A549 (cell line): ENCODE results near the gene P3H1. TPM values are rescaled to one million over a fixed set of nuclear protein-coding genes. Genes with fewer than 3 reads are reported as not detected.

Source experiments
- ATAC-seq, 2 experiments: fragments of 200-7000 bp in 1 of 2; fragments of >200 bp in 1 of 2; cut with Nextera tagmentation in 1 of 2; cut with Tn5 transposase in 1 of 2; 3 replicates each; pipeline versions ENCODE4 v1.8.0 to v1.9.1; 2018 to 2020; ENCODE audit warnings: mild to moderate bottlenecking in 1 of 2, moderate library complexity in 1 of 2
- CTCF ChIA-PET: fragments of 300-600 bp; sonication (Branson Sonifier 250); formaldehyde crosslinking; extraction: SDS; loops from one replicate; lab custom pipeline; 2021; ENCODE audit warnings: antibody characterized with exemption, inconsistent platforms; lab: Yijun Ruan, JAX
- POLR2A ChIA-PET: fragments of 350-600 bp; formaldehyde crosslinking; extraction: SDS; loops from one replicate; lab custom pipeline; 2021; ENCODE audit warnings: antibody characterized with exemption, inconsistent platforms; lab: Yijun Ruan, JAX
- DNase-seq, 2 experiments: peaks; one replicate each; pipeline versions ENCODE4 v3.0.0 to v3.0.0-alpha.2; 2011 to 2016; ENCODE audit warnings: low read depth in 1 of 2, low spot score in 1 of 2
- FAIRE-seq: peaks from 2 replicates; lab custom pipeline; 2011; peaks lifted over from hg19 to GRCh38; lab: Jason Lieb, UNC
- H3K27ac ChIP-seq, 2 experiments: fragments of >200 bp; sonication (Bioruptor Twin); formaldehyde crosslinking; 3 replicates each; pipeline ENCODE4 v1.5.1; 2016 to 2017
- H3K4me1 ChIP-seq: fragments of >200 bp; sonication (Bioruptor Twin); formaldehyde crosslinking; 3 replicates; pipeline ENCODE4 v1.6.1; 2016
- H3K4me2 ChIP-seq: fragments of >200 bp; sonication (Bioruptor Twin); formaldehyde crosslinking; 3 replicates; pipeline ENCODE4 v1.6.1; 2016
- H3K4me3 ChIP-seq: fragments of >200 bp; sonication (Bioruptor Twin); formaldehyde crosslinking; 3 replicates; pipeline ENCODE4 v1.5.1; 2016
- H3K9me3 ChIP-seq: fragments of >200 bp; sonication (Bioruptor Twin); formaldehyde crosslinking; 3 replicates; pipeline ENCODE4 v1.6.1; 2016
- CBX8 ChIP-seq: fragments of 200-600 bp; sonication (generic); IDR thresholded peaks from 2 replicates; pipeline ENCODE4 v1.6.1; 2016
- EHF ChIP-seq: fragments of 250-450 bp; sonication (Bioruptor Pico); IDR thresholded peaks from 2 replicates; pipeline ENCODE4 v1.5.0; 2020; ENCODE audit warnings: mild to moderate bottlenecking
- EHMT2 ChIP-seq: fragments of 200-600 bp; sonication (generic); IDR thresholded peaks from 2 replicates; pipeline ENCODE4 v1.6.1; 2016; ENCODE audit warnings: antibody characterized with exemption, low read depth, mild to moderate bottlenecking, moderate library complexity
- FOSL2 ChIP-seq, 2 experiments: fragments of 450-650 bp in 1 of 2; fragments of >200 bp in 1 of 2; sonication (Bioruptor Twin) in 1 of 2; formaldehyde crosslinking; IDR thresholded peaks; 2 replicates each; pipeline versions ENCODE4 v1.5.0 to v1.6.1; 2016 to 2020; ENCODE audit warnings: mild to moderate bottlenecking in 1 of 2, moderate library complexity in 1 of 2
- GATA3 ChIP-seq: IDR thresholded peaks from 2 replicates; pipeline ENCODE4 v1.6.1; 2012; ENCODE audit warnings: borderline replicate concordance
- HDAC2 ChIP-seq: fragments of 200-600 bp; sonication (generic); IDR thresholded peaks from 2 replicates; pipeline ENCODE4 v1.6.1; 2016
- HOXA7 ChIP-seq: fragments of 250-450 bp; sonication (Bioruptor Pico); IDR thresholded peaks from 2 replicates; pipeline ENCODE4 v1.5.0; 2020; ENCODE audit warnings: mild to moderate bottlenecking, moderate library complexity
- HOXB13 ChIP-seq: fragments of 250-450 bp; sonication (Bioruptor Pico); IDR thresholded peaks from 2 replicates; pipeline ENCODE4 v1.5.0; 2020; ENCODE audit warnings: low read depth, mild to moderate bottlenecking, moderate library complexity
- MAZ ChIP-seq: fragments of 150-350 bp; IDR thresholded peaks from 2 replicates; pipeline ENCODE4 v1.6.1; 2014; ENCODE audit warnings: antibody characterized with exemption, low read depth, low read length, borderline replicate concordance
- PHF8 ChIP-seq: fragments of 200-600 bp; sonication (generic); IDR thresholded peaks from 2 replicates; pipeline ENCODE4 v1.6.1; 2016; ENCODE audit warnings: low read depth, mild to moderate bottlenecking, antibody characterized with exemption, moderate library complexity, borderline replicate concordance
- RAD21 ChIP-seq, 2 experiments: fragments of >200 bp in 1 of 2; sonication (Bioruptor Twin) in 1 of 2; formaldehyde crosslinking in 1 of 2; IDR thresholded peaks in 1 of 2; conservative IDR thresholded peaks in 1 of 2; 2 replicates in 1 of 2; 3 replicates in 1 of 2; pipeline ENCODE4 v1.6.1; 2012 to 2018; ENCODE audit warnings: inconsistent platforms in 1 of 2
- RARB ChIP-seq: fragments of 250-450 bp; sonication (Bioruptor Pico); IDR thresholded peaks from 2 replicates; pipeline ENCODE4 v1.8.0; 2021; ENCODE audit warnings: mild to moderate bottlenecking, moderate library complexity
- SMC3 ChIP-seq: fragments of >200 bp; sonication (Bioruptor Twin); formaldehyde crosslinking; IDR thresholded peaks from 3 replicates; pipeline ENCODE4 v1.6.1; 2018; ENCODE audit warnings: inconsistent platforms
- ZFP36 ChIP-seq: fragments of 450-650 bp; IDR thresholded peaks from 2 replicates; pipeline ENCODE4 v1.6.1; 2014; ENCODE audit warnings: borderline replicate concordance; ENCODE audit not compliant: partially characterized antibody
- ZSCAN20 ChIP-seq: fragments of 250-450 bp; sonication (Bioruptor Pico); IDR thresholded peaks from 2 replicates; pipeline ENCODE4 v1.8.0; 2022; ENCODE audit warnings: mild to moderate bottlenecking, moderate library complexity
- WGBS: methylation state at CpG from one replicate; pipeline ENCODE4 v1.1.6; 2017; ENCODE audit errors: missing lambda C conversion rate; 5-methylcytosine and 5-hydroxymethylcytosine counted together
- polyA plus RNA-seq, 4 experiments: library from polyadenylated mRNA; depleted of rRNA in 3 of 4; stranded (reverse); fragments of >200 nt; fragmentation: RNase III in 1 of 4; extraction: RNeasy Plus Mini Kit Qiagen cat#74134 plus additional on column Dnase treatment in 1 of 4; gene quantifications; 2 replicates in 3 of 4; 3 replicates in 1 of 4; pipeline ENCODE4 v1.2.3, GENCODE V29; 2011 to 2017
- TF ChIP-seq, protein P1 (sequence below): fragments of >200 bp; sonication (Bioruptor Twin); formaldehyde crosslinking; IDR thresholded peaks from 3 replicates; pipeline ENCODE4 v1.6.1; 2016
- TF ChIP-seq, protein P2 (sequence below): IDR thresholded peaks from 2 replicates; pipeline ENCODE4 v1.6.1; 2012
- TF ChIP-seq, protein P3 (sequence below): fragments of >200 bp; sonication (Bioruptor Twin); formaldehyde crosslinking; IDR thresholded peaks from 3 replicates; pipeline ENCODE4 v1.5.1; 2016
- TF ChIP-seq, protein P4 (sequence below): fragments of 150-350 bp; IDR thresholded peaks from 2 replicates; pipeline ENCODE4 v1.6.1; 2014; ENCODE audit warnings: low read depth, mild to moderate bottlenecking, low read length
- TF ChIP-seq, protein P5 (sequence below): fragments of 250-450 bp; sonication (Bioruptor Pico); IDR thresholded peaks from 2 replicates; pipeline ENCODE4 v1.5.0; 2021; ENCODE audit warnings: mild to moderate bottlenecking, moderate library complexity, borderline replicate concordance
- TF ChIP-seq, protein P6 (sequence below): fragments of >200 bp; sonication (Bioruptor Twin); formaldehyde crosslinking; IDR thresholded peaks from 2 replicates; pipeline ENCODE4 v1.6.1; 2016

P3H1 gene
- polyA plus RNA-seq, 2 of the 4 experiments (the other 2 are of a cell fraction) = 27.3 to 30.3 TPM

DNA sequence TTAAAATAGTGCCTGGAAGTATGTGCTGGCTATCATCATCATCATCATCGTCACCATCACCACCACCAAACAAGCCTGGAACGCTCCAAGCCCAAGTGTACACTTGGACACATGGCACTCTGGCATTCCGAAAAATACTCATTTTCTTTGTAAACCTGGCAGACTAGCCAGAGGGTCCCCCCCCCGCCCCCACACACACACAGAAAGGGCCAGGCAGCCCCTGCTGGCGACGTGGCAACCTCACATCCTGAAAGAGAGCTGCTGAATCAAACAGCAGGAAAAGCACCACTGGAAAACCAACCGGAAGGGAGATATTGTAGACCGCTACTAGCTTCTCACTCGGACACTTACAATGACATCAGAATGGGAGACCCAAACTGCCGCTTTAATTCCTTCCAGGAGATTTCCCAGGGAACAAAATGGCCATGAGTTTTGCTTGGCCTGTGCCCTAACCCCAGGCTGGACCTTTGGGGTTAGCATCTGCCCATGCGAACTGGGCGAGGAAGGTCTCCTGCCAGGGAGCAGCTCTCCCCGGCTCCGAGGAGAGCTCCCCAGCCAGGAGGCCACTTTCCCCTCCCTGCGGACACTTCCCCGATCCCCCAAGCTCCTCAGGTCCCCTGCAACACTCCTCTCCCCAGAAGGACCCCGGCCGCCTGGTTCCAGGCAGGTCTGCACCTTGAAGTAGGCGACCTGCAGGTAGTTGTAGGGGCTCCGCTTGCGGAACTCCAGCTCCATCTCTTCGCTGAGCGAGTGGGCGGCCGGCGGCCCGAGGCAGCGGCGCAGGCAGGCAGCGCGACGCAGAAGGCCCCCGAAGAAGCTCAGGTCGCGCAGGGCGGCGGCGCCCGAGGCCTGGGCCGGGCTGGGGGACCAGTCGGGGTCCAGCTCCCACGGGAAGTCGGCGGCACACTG lies 742 bp downstream of the P3H1 start:
- DNase-seq = peak; percentile 48 to 58
- TF ChIP-seq RAD21 (conservative IDR thresholded peaks at IDR 0.05 in 1 of 2, IDR thresholded peaks at IDR 0.05 in 1 of 2) (0 out of 5 replicates have a peak, but pooled peaks have one; percentile 15 to 22), PHF8 (0 out of 2 replicates have a peak, but pooled peaks have one; percentile 29)
- TF ChIP-seq, protein P1, sequence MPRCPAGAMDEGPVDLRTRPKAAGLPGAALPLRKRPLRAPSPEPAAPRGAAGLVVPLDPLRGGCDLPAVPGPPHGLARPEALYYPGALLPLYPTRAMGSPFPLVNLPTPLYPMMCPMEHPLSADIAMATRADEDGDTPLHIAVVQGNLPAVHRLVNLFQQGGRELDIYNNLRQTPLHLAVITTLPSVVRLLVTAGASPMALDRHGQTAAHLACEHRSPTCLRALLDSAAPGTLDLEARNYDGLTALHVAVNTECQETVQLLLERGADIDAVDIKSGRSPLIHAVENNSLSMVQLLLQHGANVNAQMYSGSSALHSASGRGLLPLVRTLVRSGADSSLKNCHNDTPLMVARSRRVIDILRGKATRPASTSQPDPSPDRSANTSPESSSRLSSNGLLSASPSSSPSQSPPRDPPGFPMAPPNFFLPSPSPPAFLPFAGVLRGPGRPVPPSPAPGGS = no peak
- TF ChIP-seq, protein P2, sequence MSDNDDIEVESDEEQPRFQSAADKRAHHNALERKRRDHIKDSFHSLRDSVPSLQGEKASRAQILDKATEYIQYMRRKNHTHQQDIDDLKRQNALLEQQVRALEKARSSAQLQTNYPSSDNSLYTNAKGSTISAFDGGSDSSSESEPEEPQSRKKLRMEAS = no peak
- TF ChIP-seq, protein P3, sequence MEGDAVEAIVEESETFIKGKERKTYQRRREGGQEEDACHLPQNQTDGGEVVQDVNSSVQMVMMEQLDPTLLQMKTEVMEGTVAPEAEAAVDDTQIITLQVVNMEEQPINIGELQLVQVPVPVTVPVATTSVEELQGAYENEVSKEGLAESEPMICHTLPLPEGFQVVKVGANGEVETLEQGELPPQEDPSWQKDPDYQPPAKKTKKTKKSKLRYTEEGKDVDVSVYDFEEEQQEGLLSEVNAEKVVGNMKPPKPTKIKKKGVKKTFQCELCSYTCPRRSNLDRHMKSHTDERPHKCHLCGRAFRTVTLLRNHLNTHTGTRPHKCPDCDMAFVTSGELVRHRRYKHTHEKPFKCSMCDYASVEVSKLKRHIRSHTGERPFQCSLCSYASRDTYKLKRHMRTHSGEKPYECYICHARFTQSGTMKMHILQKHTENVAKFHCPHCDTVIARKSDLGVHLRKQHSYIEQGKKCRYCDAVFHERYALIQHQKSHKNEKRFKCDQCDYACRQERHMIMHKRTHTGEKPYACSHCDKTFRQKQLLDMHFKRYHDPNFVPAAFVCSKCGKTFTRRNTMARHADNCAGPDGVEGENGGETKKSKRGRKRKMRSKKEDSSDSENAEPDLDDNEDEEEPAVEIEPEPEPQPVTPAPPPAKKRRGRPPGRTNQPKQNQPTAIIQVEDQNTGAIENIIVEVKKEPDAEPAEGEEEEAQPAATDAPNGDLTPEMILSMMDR = peak; percentile 21; the same call in 2 of the 3 replicates
- TF ChIP-seq, all 56 proteins: peak for 3
- no peak for FAIRE-seq
- 2% methylated on average over 13 of the region's 44 CpGs for WGBS
- Histone ChIP-seq H3K27ac (peak overlapping the region; percentile 81 to 94), H3K4me1 (peaks cover 16% of the 10 kb centered on the region; the same call in 2 of the 3 replicates), H3K9me3 (no peaks in the 10 kb centered on the region), H3K4me2 (peak overlapping the region; percentile 82), H3K4me3 (peak overlapping the region; percentile 95)
- POLR2A ChIA-PET = interaction anchor here (0.6 to 2.4 kb wide), 13 partner anchors 9 to 648 kb away, joined by 3 to 15 read pairs (median 5); partner anchors contain the start of genes ERMAP, PPIH, SVBP and YBX1
- ATAC-seq = peak; percentile 63 to 78
- CTCF ChIA-PET = interaction anchor here (0.6 to 2.4 kb wide), 15 partner anchors 9 to 1351 kb away, joined by 3 to 15 read pairs (median 3); partner anchors contain the start of gene CCDC30

DNA sequence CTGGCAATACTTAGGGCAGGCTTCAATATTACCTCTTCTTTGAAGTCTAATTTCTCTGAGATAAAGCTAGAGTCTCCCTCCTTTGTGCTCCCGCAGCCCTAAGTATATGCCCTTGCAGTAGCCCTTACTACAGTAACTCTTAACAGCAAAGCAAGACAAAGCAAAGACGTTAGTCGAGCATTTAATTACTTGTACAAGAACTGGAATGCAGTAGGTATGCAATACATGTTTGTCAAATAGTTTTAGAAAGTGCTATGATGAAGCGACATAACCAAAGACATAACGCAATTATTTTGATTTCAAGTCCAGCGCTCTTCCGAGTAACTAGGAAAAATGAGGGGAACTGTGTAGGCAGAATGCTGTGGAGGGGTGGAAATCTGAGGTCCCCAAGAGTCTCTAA lies 1.6 kb downstream of the P3H1 start:
- no peak for FAIRE-seq

DNA sequence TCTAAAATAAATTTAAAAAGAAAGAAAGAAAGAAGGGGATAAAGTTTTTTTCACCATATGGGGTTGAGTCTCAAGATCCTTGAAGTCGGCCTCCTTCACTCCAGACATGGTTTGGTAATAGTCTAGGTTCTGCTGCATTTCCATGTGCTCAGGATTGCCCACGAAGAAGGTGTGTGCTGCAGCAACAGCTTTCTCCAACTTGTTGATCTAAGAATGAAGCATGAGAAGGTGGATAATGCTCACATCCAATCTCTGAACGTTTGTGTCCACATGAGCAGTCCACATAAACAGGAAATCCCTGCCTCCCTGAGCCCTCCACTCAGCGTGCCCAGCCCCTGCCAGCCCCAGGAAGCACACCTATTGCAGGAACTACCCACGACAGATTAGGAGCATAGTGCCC lies 4.6 kb downstream of the P3H1 start:
- Histone ChIP-seq H3K4me2 (no peak overlapping the region), H3K4me1 (peaks cover 13% of the 10 kb centered on the region; the same call in 2 of the 3 replicates), H3K27ac (no peak overlapping the region), H3K4me3 (no peak overlapping the region), H3K9me3 (no peaks in the 10 kb centered on the region)
- WGBS = 81% methylated on average over 5 of the region's 5 CpGs
- ATAC-seq (no peak), FAIRE-seq (no peak), DNase-seq (no peak)
- POLR2A ChIA-PET = no interaction called here
- CTCF ChIA-PET = interaction anchor here (0.8 to 2.0 kb wide), 2 partner anchors 10 to 184 kb away, joined by 3 to 5 read pairs; no protein-coding TSS in a partner anchor
- no peak for TF ChIP-seq ZSCAN20 (CRISPR knock-in tag)
- no peak for TF ChIP-seq RARB (CRISPR knock-in tag)
- no peak for TF ChIP-seq EHF
- TF ChIP-seq, protein P4, sequence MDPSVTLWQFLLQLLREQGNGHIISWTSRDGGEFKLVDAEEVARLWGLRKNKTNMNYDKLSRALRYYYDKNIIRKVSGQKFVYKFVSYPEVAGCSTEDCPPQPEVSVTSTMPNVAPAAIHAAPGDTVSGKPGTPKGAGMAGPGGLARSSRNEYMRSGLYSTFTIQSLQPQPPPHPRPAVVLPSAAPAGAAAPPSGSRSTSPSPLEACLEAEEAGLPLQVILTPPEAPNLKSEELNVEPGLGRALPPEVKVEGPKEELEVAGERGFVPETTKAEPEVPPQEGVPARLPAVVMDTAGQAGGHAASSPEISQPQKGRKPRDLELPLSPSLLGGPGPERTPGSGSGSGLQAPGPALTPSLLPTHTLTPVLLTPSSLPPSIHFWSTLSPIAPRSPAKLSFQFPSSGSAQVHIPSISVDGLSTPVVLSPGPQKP = no peak
- TF ChIP-seq GATA3 = no peak
- TF ChIP-seq CBX8 = no peak
- TF ChIP-seq PHF8 = no peak
- TF ChIP-seq, protein P5, sequence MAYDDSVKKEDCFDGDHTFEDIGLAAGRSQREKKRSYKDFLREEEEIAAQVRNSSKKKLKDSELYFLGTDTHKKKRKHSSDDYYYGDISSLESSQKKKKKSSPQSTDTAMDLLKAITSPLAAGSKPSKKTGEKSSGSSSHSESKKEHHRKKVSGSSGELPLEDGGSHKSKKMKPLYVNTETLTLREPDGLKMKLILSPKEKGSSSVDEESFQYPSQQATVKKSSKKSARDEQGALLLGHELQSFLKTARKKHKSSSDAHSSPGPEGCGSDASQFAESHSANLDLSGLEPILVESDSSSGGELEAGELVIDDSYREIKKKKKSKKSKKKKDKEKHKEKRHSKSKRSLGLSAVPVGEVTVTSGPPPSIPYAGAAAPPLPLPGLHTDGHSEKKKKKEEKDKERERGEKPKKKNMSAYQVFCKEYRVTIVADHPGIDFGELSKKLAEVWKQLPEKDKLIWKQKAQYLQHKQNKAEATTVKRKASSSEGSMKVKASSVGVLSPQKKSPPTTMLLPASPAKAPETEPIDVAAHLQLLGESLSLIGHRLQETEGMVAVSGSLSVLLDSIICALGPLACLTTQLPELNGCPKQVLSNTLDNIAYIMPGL (CRISPR knock-in tag) = no peak
- no peak for TF ChIP-seq HOXB13 (CRISPR knock-in tag)
- TF ChIP-seq HOXA7 (CRISPR knock-in tag) = no peak
- TF ChIP-seq, protein P6, sequence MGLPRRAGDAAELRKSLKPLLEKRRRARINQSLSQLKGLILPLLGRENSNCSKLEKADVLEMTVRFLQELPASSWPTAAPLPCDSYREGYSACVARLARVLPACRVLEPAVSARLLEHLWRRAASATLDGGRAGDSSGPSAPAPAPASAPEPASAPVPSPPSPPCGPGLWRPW = no peak
- no peak for TF ChIP-seq MAZ
- no peak for TF ChIP-seq EHMT2
- TF ChIP-seq SMC3 = no peak

More for the DNA sequence above, 1.6 kb downstream of the P3H1 start:
- Histone ChIP-seq H3K4me1 (peaks cover 16% of the 10 kb centered on the region; the same call in 2 of the 3 replicates), H3K4me3 (peak overlapping the region; percentile 95), H3K4me2 (peak overlapping the region; percentile 82), H3K27ac (peak overlapping the region; percentile 81 to 94; a peak in 5 of 6 replicates), H3K9me3 (no peaks in the 10 kb centered on the region)
- DNase-seq (no peak), ATAC-seq (no peak)
- ChIA-PET POLR2A (interaction anchor here (2.0 to 2.4 kb wide), 2 partner anchors 52 to 83 kb away, joined by 11 to 15 read pairs; partner anchors contain the start of genes ERMAP, SVBP and YBX1), CTCF (interaction anchor here (0.7 to 2.0 kb wide), 3 partner anchors 8 to 1054 kb away, joined by 3 to 15 read pairs (median 7); no protein-coding TSS in a partner anchor)
- 40% methylated on average over 7 of the region's 7 CpGs for WGBS
- TF ChIP-seq HDAC2 (no peak), ZFP36 (no peak), FOSL2 (IDR thresholded peaks at IDR 0.05) (no peak), FOSL2 (CRISPR knock-in tag; IDR thresholded peaks at IDR 0.05) (no peak)
- TF ChIP-seq, protein P4 = no peak
- TF ChIP-seq, all 56 proteins: peak for 0
